Middle frontal gyrus (tissue), 1 donor: ENCODE data around the gene ZIC2.
"Not testable (repeated sequence)": the region's sequence is repeated elsewhere in the genome, so short reads cannot be mapped to it uniquely, and the experiment has no call there.

Experiments
- DNase-seq: peaks from one replicate; pipeline ENCODE4 v3.0.0-alpha.2; 2015; ENCODE audit warnings: low spot score; ENCODE audit errors: extremely low spot score

ZIC2 gene

DNA sequence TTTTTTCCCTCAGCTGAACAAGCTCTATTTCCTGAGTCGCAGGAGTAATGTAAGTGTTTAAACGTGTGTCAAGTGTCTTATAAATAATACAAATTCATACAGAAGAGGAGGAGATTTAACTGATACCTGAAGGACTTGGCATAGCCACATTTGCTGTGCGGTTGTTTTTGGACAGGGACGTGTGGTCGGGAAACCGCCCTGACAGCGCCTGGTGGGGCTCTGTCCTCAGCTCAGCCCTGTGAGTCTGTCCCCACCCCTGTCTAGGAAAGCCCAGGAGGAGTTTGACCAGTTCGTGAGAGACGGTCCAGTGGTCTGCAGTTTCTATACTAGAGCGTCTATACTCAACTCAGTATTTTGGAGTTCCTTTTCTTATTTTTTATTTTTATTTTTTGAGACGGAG, 16.7 kb downstream of the ZIC2 start:
- DNase-seq, result no peak

DNA sequence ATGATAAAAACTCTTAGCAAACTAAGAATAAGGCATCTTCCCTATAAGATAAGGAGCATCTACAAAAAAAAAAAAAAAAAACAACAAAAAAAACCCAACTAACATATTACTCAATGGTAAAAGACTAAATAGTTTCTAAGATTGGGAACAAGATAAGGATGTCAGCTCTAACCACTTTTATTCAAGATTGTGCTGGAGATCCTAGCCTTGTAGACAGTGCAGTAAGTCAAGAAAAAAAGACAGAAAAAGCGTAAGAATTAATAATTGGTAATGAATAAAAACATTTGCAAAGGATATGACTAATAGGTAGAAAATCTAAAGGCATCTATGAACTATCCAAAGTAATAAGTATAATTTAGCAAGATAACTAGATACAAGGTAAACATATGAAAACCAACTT, 33.0 kb downstream of the ZIC2 start:
- no peak for DNase-seq

DNA sequence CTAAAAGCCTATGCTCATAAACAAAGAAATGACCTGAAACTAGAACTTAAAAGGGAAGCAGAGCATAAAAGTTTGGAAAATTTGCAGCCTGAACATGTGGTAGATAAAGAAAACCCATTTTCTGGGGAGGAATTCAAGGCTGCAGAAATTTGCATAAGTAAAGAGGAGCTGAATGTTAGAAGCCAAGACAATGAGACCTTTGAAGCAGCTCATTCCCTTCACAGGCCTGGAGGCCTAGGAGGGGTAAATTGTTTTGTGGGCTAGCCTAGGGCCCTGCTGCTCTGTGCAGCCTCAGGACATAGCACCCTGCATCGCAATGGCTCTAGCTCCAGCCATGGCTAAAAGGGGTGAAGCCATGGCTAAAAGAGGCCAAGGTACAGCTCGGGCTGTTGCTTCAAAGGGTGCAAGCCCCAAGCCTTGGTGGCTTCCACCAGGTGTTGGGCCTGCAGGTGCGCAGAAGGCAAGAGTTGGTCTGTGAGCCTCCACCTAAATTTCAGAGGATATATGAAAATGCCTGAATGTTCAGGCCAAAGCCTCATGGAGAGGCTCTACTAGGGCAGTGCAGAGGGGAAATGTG, 38.3 kb downstream of the ZIC2 start:
- DNase-seq, result no peak

DNA sequence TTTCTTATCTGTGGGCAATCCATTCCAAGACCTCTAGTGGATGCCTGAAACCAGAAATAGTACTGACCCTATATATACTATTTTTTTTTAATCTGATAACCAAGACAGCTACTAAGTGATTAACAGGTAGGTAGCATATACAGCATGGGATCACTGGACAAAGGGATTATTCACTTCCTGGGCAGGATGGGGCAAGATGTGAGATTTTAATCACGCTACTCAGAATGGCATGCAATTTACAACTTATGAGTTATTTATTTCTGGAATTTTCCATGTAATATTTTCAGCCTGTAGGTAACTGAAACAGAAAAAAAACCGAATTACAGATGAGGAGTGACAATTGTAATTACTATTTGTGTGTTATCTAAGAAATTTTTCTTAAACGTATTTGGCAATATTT, 41.2 kb downstream of the ZIC2 start:
- no peak for DNase-seq

DNA sequence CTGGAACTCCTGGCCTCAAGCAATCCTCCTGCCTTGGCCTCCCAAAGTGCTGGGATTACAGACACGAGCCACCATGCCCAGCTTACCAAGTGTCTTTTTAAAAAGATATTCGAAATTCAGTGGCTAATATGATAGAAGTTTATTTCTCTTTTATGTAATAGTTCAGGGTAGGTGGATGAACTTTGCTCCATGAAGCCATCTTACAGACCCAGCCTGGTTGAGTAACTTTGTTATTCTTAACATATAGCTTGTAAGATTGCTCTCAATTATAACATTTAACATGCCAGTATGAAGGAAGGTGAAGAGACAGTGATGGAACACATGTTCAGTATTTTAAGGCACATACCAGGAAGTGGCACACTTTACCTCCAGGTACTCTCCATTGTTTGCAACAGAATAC, 42.4 kb downstream of the ZIC2 start:
- DNase-seq, result no peak

DNA sequence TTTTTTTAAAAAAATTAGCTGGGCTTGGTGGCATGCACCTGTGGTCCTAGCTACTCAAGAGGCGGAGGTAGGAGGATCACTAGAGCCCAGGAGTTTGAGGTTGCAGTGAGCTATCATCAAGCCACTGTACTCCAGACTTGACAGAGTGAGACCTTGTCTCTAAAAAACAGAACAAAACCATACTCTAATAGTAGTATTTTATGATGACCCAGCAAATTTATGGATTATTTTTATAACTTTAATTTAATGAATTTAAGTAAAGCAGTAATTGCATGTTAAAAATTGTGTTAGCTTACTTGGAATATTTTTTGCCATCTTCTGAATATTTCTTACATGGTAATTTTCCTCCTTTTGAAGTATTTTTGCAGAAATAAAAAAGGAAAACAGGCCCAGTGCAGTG, 48.3 kb downstream of the ZIC2 start:
- no peak for DNase-seq

DNA sequence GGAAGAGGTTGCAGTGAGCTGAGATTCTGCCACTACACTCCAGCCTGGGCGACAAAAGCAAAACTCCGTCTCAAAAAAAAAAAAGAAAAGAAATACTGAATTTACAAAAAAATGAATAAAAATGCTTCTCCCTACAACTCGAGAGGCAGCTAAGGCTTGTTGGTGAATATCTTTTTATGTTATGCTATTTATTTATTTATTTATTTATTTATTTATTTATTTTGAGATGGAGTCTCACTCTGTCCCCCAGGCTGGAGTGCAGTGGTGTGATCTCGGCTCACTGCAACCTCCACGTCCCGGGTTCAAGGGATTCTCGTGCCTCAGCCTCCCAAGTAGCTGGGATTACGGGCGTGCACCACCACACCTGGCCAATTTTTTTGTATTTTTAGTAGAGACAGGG, 51.1 kb downstream of the ZIC2 start:
- DNase-seq, result not testable (repeated sequence)

DNA sequence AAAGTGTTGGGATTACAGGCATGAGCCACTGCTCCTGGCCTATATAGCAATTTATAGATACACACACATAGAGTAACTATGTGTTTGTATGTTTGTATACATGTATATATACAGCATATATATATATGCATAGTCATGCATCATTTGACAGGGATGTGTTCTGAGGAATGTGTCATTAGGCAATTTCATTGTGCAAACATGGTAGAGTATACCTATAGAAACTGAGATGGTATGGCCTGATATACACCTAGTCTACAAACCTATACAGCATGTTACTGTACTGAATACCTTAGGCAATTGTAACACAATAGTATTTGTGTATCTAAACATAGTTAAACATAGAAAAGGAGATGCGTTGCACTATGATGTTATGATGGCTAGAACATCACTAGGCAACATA, 54.4 kb downstream of the ZIC2 start:
- DNase-seq, result no peak
